Measurements from ENCODE around the gene GEN1. TPM values are rescaled to one million over a fixed set of nuclear protein-coding genes. Genes with fewer than 3 reads are reported as not detected.

The GEN1 gene
- total RNA-seq, 1 donor from 2014 or later, result 19.6 TPM

- peaks cover 10% of the 10 kb centered on the region for H3K4me1 Mint-ChIP-seq
- DNase-seq (ENCODE audit: low spot score in 2 of 2, unreplicated experiment in 2 of 2), result no peak
- H3K4me3 Mint-ChIP-seq, result no peak overlapping the region
- H3K27ac Mint-ChIP-seq, result no peak overlapping the region
- peaks cover 3% of the 10 kb centered on the region for H3K27me3 Mint-ChIP-seq (ENCODE audit: low read depth)
- peaks cover 3% of the 10 kb centered on the region for H3K9me3 Mint-ChIP-seq
- TF ChIP-seq CTCF (IDR thresholded peaks at IDR 0.05; ENCODE audit: unreplicated experiment), result no peak
- no peaks in the 10 kb centered on the region for H3K36me3 Mint-ChIP-seq
Observed at GRCh38 chr2:17813742-17814473, 60.0 kb downstream of the GEN1 start.

GRCh38 chr2:17814601-17815000 is 60.7 kb downstream of the GEN1 start:
- no peak for DNase-seq (ENCODE audit: low spot score in 2 of 2, unreplicated experiment in 2 of 2)
- peaks cover 10% of the 10 kb centered on the region for H3K4me1 Mint-ChIP-seq
- no peak overlapping the region for H3K4me3 Mint-ChIP-seq
- H3K27me3 Mint-ChIP-seq (ENCODE audit: low read depth), result peaks cover 3% of the 10 kb centered on the region
- TF ChIP-seq CTCF (IDR thresholded peaks at IDR 0.05; ENCODE audit: unreplicated experiment), result no peak
- no peak overlapping the region for H3K27ac Mint-ChIP-seq
- peaks cover 3% of the 10 kb centered on the region for H3K9me3 Mint-ChIP-seq
- H3K36me3 Mint-ChIP-seq, result no peaks in the 10 kb centered on the region

- Mint-ChIP-seq H3K27me3 (ENCODE audit: low read depth) (no peaks in the 10 kb centered on the region), H3K27ac (no peak overlapping the region), H3K4me1 (peaks cover 10% of the 10 kb centered on the region), H3K36me3 (no peaks in the 10 kb centered on the region), H3K9me3 (peaks cover 3% of the 10 kb centered on the region), H3K4me3 (no peak overlapping the region)
- no peak for TF ChIP-seq CTCF (IDR thresholded peaks at IDR 0.05; ENCODE audit: unreplicated experiment)
- no peak for DNase-seq (ENCODE audit: low spot score in 2 of 2, unreplicated experiment in 2 of 2)
Observed at GRCh38 chr2:17815468-17816184, 61.7 kb downstream of the GEN1 start.

GRCh38 chr2:17816396-17817245 is 62.7 kb downstream of the GEN1 start, which contains the start of gene MSGN1:
MSGN1 (plus strand) TSS chr2:17816460; CDS start chr2:17816519, 59 bp downstream.
- Mint-ChIP-seq H3K4me1 (peaks cover 11% of the 10 kb centered on the region), H3K36me3 (no peaks in the 10 kb centered on the region), H3K27ac (no peak within 1 kb of the TSS), H3K4me3 (no peak within 1 kb of the TSS), H3K27me3 (ENCODE audit: low read depth) (no peaks in the 10 kb centered on the region), H3K9me3 (peaks cover 3% of the 10 kb centered on the region)
- no peak for TF ChIP-seq CTCF (IDR thresholded peaks at IDR 0.05; ENCODE audit: unreplicated experiment)
- no peak for DNase-seq (ENCODE audit: low spot score in 2 of 2, unreplicated experiment in 2 of 2)

GRCh38 chr2:17818235-17818815 is 64.4 kb downstream of the GEN1 start:
- Mint-ChIP-seq H3K36me3 (no peaks in the 10 kb centered on the region), H3K27me3 (ENCODE audit: low read depth) (no peaks in the 10 kb centered on the region), H3K4me1 (peaks cover 21% of the 10 kb centered on the region), H3K4me3 (no peak overlapping the region), H3K27ac (no peak overlapping the region), H3K9me3 (peaks cover 3% of the 10 kb centered on the region)
- DNase-seq (ENCODE audit: low spot score in 2 of 2, unreplicated experiment in 2 of 2), result no peak
- no peak for TF ChIP-seq CTCF (IDR thresholded peaks at IDR 0.05; ENCODE audit: unreplicated experiment)

Data from mesothelial cell of epicardium (in vitro differentiated cells).